HT-29 (cell line): Measurements from ENCODE around the gene KRTAP5-6. TPM values are rescaled to one million over a fixed set of nuclear protein-coding genes. Genes with fewer than 3 reads are reported as not detected.
A peak's percentile ranks its signal among the peaks of the same experiment; 100 is the strongest.

Experiments
- DNase-seq: peaks from one replicate; pipeline ENCODE4 v3.0.0-alpha.2; 2015; ENCODE audit warnings: low spot score
- total RNA-seq: library from RNA; depleted of rRNA; stranded (reverse); fragments of >200 nt; shearing (Covaris generic); gene quantifications from 2 replicates; pipeline ENCODE4 v1.2.3, GENCODE V29; 2014; rRNA removed

Gene KRTAP5-6, protein sequence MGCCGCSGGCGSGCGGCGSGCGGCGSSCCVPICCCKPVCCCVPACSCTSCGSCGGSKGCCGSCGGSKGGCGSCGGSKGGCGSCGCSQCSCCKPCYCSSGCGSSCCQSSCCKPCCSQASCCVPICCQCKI
- not detected in 2 replicates for total RNA-seq

DNA sequence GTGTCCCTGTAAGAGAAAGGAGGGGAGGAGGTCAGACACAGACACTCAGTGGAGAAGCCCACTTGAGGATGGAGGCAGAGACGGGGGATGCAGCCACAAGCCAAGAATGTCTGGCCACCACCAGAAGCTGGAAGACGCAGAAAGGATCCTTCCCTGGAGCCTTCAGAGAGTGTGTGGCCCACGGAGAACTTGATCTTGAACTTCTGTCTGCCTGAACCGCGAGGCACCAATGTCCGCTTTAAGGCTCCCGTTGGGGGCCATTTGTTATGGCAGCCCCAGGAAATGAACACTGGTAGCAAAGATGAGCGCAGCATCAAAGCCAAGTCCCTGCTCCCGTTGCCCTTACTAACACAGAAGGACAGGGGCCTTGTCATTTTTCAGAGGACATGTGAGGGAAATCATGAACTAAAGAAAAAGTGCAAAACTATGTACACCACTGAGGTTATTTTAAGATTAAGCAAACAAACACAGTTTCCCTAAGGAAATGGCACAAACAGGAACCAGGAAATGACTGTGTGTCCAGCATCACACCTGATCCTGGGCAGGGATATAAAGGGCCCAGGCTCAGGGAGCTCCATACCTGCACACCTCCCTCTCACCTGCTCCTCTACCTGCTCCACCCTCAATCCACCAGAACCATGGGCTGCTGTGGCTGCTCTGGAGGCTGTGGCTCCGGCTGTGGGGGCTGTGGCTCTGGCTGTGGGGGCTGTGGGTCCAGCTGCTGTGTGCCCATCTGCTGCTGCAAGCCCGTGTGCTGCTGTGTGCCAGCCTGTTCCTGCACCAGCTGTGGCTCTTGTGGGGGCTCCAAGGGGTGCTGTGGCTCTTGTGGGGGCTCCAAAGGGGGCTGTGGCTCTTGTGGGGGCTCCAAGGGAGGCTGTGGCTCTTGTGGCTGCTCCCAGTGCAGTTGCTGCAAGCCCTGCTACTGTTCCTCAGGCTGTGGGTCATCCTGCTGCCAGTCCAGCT is at the start of gene KRTAP5-6:
Gene KRTAP5-6, plus strand, starts transcription at position 588 of the 963 bp plus-strand sequence. Its CDS starts 51 bp downstream, at position 639.
- peak; percentile 45 for DNase-seq

DNA sequence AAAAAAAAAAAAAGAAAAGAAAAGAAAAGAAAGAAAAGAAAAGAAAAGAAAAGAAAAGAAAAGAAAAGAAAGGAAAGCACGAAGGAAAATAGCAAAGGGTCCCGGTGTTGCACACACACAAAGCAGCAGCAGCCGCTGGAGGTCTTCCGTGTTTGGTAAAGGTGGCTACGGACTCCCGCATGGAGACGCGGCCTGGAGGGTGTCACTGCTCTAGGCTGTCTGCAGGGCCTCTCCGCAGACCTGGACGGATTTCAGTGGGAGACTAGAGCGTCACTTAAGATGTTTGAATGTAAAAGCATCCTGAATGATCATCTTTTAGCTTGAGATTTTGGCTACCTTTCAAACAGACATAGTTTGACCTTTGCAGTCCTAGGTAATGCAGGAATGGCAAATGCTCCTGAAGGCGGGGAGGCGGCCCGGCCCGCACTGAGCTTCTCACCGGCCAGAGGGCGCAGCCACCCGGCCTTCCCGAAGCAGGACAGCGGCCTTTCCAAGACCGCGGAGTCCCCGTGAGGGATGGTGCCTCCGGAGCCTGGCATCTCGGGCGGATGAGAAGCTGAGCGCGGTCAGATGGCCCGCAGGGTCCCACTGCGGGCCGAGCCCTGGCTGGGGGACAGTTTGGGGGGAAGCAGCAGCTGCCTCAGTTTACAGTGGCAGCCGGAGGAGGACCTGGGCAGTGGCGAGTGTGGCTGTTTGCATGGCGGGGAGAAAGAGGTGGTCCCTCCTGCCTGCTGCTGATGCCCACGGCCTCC is 48.9 kb upstream of the KRTAP5-6 start:
- no peak for DNase-seq

DNA sequence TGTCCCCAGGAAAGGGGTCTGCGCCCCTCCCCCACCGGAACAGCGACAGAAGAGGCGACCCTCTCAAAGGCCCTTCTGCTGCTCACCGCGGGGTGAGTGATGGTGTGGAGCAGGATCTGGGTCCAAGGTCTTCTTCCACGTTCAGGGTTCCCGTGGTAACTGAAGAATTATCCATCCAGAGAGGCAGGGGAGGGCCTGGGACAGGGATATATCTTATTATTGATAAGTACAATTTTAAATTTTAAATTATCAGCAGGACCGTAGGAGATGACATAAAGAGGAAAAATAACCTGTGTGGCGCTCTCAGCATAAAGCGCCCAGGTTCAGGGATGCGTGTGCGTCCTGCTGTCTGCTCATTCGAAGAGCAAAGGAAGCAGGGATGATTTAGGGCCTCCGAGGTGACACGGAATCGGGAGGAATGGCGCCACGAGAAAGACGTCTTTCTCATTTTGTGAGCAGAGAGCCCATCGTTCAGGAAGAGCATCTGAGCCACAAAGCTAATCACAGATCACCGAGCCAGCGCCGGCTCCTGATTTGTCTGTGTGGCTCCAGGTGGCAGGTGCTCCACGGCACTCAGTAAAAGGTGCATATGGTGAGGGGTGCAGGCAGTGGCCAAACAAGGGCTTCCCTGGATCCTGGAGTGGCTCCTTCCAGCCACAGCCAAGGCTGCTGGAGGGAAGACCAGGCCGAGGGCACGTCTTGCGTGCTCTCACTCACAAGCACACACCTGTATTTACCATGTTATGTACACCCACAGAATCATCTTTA is 48.2 kb upstream of the KRTAP5-6 start:
- no peak for DNase-seq

DNA sequence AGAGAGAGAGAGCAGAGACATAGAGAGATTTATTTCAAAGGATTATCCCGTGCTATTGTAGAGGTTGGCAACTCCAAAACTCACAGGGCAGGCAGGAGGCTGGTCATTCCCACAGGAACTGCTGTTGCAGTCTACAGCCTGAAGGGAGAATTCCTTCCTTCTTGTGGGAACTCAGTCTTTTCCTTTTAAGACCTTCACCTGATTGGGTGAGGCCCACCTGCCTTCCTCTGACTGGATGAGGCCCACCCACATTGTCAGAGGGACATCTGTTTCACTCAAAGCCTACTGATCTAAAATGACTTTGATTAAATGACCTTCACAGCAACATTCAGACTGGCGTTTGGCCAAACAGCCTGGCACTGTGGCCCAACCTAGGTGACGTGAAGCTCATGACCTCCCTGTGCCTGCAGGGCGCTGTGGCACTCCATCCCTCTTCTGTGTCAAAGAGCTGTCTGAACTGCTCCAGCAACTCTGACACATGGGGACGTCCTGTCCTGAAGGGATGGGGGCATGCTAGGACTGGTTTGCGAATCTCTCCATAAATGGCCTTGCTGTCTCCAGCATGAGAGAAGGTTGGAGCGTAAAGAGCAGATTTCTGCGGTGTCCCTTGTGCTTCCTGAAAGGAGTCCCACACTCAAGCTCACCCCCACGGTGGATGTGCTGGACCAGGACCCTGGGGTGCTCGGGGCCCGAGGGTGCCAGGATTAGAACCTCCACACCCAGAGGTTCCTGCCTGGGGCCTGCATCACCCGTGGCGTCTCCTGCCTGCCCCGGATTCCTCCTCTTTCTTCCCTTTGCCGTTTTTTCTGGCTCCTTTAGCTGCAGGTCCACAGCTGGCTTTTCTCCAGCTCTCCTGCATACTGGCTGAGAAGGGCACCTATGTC is 46.7 kb upstream of the KRTAP5-6 start:
- DNase-seq = peak; percentile 26

DNA sequence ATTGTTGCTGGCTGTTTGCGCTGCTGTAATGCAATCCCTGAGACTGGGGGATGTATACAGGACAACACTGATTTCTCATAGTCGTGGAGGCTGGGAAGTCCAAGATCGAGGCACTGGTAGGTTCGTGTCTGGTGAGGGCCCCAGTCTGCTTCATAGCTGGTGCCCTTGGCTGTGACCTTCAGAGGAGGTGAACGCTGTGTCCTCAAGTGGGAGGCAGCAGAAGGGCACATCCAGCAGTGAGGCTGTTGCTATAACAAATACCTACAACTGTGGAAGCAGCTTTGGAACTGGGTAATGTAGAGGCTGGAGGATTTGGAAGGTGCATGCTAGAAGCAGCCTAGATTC is 46.1 kb upstream of the KRTAP5-6 start:
- DNase-seq = no peak

DNA sequence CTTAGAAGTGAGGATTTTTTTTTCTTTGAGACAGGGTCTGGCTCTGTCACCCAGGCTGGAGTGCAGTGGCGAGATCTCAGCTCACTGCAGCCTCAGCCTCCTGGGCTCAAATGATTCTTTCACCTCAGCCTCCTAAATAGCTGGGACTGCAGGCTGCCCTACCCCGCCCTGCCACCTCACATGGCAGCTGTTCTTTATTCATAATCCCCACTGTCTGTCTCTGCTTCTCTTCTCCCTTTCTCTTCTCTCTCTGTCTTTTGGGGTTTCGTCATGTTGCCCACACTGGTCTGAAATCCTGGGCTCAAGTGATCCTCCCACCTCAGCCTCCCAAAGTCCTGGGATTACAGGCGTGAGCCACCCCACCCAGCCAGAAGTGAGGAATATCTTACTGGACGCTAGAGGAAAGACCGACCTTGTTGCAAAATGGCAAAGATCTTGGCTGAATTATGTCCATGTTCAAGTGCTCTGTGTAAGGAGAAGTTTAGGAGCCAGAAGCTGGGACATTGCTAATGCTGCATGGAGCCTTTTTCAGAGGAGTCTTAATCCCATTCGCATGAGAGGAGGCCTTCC is 45.5 kb upstream of the KRTAP5-6 start:
- no peak for DNase-seq

DNA sequence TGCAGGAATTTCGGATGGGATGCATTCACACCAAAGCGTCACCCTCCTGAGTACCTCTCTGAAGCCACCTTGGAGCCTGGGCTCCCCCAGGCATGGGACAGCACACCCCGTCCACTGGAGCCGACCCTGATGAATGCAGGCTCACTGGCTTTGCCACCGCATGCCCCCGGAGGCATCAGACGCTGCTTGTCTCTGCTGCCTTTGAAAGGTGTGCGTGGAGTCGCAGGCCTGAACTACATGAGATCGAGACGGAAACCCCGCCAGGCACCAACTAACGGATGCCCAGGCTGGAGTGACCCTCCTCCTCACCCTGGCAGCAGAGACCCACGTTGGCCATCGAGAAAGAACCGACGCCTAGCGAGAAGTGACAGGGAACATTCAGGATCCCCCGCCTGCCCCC is 45.0 kb upstream of the KRTAP5-6 start:
- no peak for DNase-seq

DNA sequence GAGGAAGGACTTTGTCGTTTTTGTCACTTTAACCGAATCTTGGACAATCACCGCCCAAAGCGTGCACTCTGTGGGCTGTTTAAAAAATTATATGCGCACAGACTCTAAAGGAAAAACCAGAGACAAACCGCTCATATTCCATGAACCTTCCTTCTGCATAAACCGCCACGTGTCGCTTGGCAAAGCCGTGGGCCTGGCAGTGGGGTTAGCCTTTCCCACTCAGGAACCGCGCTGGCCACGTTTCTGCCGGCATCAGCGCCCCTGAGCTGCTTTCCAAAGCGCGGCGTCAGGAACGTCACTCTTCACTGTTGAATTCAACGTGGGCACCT is 44.6 kb upstream of the KRTAP5-6 start:
- no peak for DNase-seq

DNA sequence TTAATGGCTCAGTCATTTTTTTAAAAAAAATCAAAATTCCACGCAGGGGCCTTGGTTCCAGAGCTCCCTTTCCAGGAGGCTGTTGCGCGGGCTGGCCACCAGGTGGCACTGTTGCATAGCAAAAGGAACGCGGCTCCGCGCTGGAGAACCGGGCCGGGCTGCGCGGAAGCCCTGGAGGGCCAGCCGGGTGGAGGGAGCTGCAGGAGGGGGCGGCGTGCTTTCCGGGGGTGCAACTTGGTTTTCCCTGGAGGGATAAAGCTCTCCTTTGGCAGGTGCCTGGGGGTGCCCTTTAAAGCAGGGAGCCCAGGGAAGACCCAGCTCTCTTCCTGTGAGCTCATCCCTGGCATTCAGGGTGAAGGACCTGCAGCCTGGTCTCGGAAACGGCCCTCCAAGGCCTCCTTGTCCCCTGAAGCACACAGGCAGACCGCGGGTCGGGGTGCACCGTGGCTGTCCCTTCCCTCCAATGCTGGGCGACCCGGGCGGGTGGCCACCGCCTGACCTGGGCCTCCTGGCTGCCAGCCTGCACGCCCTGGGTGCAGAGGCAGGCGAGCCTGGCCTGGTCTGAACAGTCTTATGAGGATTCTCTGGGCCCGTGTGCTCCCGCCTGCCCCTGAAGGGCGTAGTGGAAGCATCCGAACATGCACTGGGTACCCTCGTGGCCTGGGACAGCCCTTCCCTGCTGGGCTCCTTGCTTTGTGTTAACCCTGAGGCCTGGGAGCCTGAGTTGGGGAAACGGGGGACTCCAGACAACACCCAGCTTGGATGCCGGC is 44.0 kb upstream of the KRTAP5-6 start:
- peak; percentile 70 for DNase-seq

DNA sequence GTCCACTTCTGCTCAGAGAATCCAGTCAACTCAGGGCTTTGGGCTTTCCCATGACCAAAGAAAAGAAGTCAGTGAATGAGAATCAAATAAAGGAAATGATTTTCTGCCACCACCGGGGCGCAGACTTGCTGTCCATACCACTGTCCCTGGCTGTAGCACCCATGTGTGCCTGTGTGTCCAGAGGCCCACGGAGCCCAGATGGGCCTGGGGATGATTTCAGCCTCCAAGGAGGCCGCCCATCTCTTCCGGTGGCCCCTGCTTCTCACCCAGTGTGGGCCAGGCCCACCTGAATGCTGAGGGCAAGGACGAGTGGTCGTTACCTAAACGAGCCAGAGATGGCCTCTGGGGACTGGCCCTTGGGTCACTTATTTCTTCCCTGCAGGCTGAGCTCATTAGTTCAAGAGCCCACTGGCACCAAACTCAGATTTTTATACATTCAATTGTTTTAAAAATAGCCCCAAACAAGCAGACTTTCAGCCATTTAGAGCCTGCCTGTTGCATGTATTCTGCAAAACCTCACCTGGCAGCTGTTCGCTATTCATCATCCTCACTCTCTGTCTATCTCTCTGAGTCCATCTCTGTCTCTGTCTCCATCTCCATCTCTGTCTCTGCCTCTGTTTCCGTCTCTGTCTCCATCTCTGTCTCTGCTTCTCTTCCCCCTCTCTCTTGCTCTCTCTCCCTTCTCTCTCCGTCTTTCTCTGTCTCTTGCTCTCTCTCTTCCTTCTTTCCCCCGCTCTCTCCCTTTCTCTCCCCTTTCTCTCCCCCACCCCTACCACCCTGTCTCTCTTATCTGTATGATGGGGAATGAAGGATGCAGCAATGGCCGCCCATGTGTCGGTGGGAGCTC is 43.2 kb upstream of the KRTAP5-6 start:
- peak; percentile 16 for DNase-seq

DNA sequence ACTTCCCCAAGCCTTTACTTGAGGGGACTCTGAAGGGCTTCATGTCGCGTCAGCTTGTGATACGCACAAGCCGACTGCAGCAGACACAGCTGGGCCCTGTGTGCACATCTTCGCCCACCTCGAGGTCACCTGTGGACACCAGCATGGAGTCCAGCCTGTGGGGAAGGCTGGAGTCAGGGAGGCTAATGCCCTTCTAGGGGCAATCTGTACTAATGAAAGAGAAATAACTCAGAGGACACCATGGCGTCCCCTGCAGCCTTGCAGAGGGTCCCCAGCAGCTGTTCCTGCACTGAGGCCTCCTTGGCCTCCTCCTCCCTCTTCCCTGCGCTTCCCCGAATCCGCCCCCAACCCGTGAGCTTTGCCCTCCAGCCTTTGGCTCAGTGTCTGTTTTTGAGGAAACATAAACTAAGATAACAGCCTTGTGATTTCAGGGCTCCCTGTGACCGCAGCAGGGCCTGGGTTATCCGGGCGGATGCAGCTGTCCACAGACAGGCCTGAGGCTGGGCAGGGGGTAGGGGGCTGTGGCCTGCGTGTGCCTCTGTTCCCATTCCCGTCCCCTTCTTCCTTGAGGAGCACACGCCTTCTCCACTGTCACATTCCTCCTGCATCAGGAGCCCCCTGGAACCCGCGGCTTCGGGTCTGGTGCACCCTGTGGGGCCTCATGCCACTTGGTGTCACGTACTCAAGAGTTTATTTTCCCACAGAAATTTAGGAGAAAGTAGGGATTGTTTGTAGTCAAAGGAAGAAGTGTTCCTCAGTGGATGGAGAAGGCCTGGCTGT is 42.4 kb upstream of the KRTAP5-6 start:
- DNase-seq = no peak

DNA sequence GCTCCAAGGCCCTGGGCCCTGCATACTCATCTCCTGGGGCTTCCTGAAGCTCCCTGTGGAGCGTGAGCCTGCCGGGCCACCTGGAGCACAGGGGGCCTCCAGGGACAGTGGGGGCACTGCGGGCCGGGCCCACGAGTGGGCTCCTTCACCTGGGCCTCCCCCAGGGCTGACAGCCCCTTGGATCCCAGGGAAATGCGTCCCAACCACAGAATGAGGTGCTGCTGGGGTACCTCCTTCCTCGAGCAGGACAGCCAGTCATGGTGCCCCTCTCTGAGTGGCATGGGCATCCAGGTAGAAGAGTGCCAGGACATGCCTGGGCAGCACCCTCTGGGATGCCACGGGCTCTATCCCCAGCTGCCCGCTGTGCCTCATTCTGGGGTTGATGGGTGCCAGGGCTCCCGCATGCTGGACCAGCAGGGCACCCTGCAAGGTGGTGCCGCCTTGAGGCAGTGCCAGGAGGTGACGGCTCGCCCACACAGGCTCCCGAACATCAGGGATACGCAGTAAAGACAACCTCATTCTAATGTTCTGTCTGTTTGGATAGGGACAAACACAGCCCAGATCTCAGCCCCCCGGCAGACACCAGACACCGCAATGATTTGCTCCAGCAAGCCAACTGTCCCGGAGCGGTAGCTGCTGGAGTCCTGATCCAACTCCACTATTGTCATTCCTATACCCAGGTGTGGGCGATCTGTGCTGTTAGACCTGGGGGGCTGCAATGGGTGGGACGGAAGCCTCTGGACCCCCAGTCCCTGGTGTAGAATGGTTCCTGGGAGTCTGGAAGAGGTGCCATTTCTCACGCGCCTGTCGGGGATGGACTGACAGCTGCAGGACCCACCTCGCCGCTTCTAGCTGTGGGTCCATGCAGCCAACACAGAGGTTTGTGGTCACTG is 41.6 kb upstream of the KRTAP5-6 start:
- no peak for DNase-seq

DNA sequence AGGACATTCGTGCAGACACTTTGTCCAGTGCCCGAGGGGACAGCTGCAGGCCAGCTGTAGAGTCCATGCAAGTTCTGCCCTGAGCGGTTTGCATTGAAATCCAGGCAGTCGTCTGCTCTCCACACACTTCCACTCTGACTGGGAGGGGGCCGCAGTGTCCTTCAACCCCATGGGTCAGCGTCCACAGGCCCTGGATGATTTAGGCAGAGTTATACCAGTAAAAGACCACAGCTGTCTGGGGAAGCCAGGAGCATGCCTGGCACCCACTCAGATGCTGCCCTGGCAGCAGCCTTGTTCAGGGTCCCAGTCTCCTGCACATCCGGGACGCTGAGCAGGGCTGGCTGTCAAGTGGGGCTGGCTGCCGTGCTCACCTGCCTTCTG is 40.9 kb upstream of the KRTAP5-6 start:
- no peak for DNase-seq

DNA sequence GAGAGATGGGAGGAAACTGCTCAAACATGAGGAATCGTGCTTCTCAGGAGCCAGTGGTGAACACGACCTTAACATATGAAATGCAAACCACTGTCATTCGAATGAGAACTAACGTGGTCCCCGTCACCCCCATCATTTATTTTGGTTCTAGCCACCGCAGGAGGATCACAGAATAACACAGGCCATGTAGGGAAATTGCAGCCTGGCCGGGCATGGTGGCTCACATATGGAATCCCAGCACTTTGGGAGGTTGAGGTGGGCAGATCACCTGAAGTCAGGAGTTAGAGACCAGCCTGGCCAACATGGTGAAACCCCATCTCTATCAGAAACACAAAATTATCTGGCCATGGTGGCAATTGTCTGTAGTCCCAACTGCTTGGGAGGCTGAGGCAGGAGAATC is 40.3 kb upstream of the KRTAP5-6 start:
- no peak for DNase-seq

DNA sequence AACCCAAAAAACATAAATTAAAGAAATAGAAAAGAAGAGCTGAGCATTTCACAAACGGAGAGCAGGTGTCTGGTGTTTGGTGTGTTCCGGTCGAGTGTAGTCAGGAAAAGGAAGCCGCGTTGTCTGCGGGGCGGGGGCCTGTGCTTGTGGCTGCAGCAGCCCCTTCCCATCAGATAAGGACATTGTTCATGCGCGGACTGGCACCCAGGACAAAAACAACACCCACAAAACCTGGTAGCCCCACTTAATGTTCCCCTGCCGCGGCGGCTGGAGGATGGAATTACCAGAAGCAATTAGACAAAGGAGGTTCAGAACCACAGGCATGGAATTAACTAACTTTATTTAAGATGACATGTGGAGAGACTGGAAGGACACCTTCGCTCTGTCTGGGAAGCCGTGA is 37.5 kb upstream of the KRTAP5-6 start:
- no peak for DNase-seq

DNA sequence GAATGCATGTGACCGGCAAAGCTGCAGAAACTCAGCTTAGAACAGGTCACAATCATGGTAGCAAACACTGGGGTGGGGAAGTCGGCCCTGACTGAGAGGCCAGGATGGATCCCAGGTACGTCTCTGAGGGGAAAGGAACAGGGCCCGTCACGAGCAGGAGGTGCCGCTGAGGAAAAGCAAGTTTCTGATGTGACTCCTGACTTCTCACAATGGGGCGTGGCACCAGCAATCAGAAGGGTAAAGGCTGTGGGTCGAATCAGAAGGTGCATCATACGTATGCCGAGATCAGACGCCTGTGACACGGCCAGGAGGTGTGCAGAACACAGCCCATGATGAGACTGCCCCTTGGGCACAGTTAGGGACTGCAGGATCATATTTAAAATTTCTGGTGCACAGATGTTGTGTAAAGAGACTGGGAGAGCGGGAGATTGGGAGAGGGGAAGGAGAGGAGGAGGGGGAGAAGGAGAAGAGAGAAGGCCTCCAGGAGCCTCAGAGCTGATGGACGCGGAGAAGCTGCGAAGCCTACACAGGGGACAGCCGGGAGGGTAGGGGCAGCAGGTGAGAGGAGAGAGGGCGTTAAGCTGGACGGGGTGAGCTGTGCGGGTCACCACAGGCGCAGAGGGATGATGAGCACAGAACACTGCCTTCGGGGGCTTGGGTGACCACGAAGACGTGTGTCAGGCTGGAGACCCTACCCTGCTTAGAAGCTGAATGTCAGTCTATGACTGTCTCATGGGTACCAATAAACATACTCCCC is 36.7 kb upstream of the KRTAP5-6 start:
- DNase-seq = no peak
